WTC11 (cell line): ENCODE results near the gene DNAJB11. TPM values are rescaled to one million over a fixed set of nuclear protein-coding genes. Genes with fewer than 3 reads are reported as not detected.

Source experiments
- ATAC-seq: fragments of 200-7000 bp; cut with Tn5 transposase; 2 replicates; pipeline ENCODE4 v1.10.0; 2021; ENCODE audit warnings: mild to moderate bottlenecking, moderate library complexity
- CTCF ChIA-PET: fragments of 300-600 bp; sonication (Branson Sonifier 250); formaldehyde crosslinking; loops from one replicate; lab custom pipeline; 2021; ENCODE audit warnings: antibody characterized with exemption; lab: Charles Lee
- POLR2A ChIA-PET: fragments of 350-600 bp; sonication (Branson Sonifier 250); formaldehyde crosslinking; loops from one replicate; lab custom pipeline; 2021; ENCODE audit warnings: antibody characterized with exemption; lab: Charles Lee
- DNase-seq: peaks from one replicate; pipeline ENCODE4 v3.0.0; 2021; ENCODE audit warnings: low spot score
- H3K27ac Mint-ChIP-seq: 2 replicates; pipeline ENCODE4 v1.8.0; 2021; ENCODE audit warnings: mixed read lengths
- H3K27me3 Mint-ChIP-seq: 2 replicates; pipeline ENCODE4 v1.8.0; 2021; ENCODE audit warnings: low read depth, mild to moderate bottlenecking, moderate library complexity, mixed read lengths
- H3K36me3 Mint-ChIP-seq: 2 replicates; pipeline ENCODE4 v1.8.0; 2021; ENCODE audit warnings: mixed read lengths
- H3K4me1 Mint-ChIP-seq: 2 replicates; pipeline ENCODE4 v1.8.0; 2022; ENCODE audit warnings: mixed read lengths
- H3K4me3 Mint-ChIP-seq: 2 replicates; pipeline ENCODE4 v1.8.0; 2021; ENCODE audit warnings: mild to moderate bottlenecking, moderate library complexity, mixed read lengths
- H3K9me3 Mint-ChIP-seq: 2 replicates; pipeline ENCODE4 v1.8.0; 2021; ENCODE audit warnings: mixed read lengths
- AR ChIP-seq: fragments of 250-450 bp; sonication (Bioruptor Pico); IDR thresholded peaks from 2 replicates; pipeline ENCODE4 v1.9.0; 2021; ENCODE audit warnings: mild to moderate bottlenecking
- ARID4B ChIP-seq: sonication (generic); formaldehyde crosslinking; IDR thresholded peaks from 2 replicates; pipeline ENCODE4 v1.8.0; 2023; ENCODE audit warnings: missing genetic modification reagents, mild to moderate bottlenecking, borderline replicate concordance
- E2F5 ChIP-seq: sonication (generic); formaldehyde crosslinking; IDR thresholded peaks from 2 replicates; pipeline ENCODE4 v1.8.1; 2022; ENCODE audit warnings: mild to moderate bottlenecking, moderate library complexity, missing genetic modification reagents
- ELF4 ChIP-seq: sonication (generic); formaldehyde crosslinking; IDR thresholded peaks from 2 replicates; pipeline ENCODE4 v1.8.1; 2022; ENCODE audit warnings: low read depth, mild to moderate bottlenecking, moderate library complexity, missing genetic modification reagents
- ESRRA ChIP-seq: sonication (generic); formaldehyde crosslinking; IDR thresholded peaks from 2 replicates; pipeline ENCODE4 v1.8.1; 2022; ENCODE audit warnings: mild to moderate bottlenecking, missing genetic modification reagents, borderline replicate concordance
- ETV6 ChIP-seq: sonication (generic); formaldehyde crosslinking; IDR thresholded peaks from 2 replicates; pipeline ENCODE4 v1.8.1; 2022; ENCODE audit warnings: mild to moderate bottlenecking, missing genetic modification reagents
- FOXK1 ChIP-seq: sonication (generic); formaldehyde crosslinking; IDR thresholded peaks from 2 replicates; pipeline ENCODE4 v1.8.0; 2022; ENCODE audit warnings: mild to moderate bottlenecking, moderate library complexity, missing genetic modification reagents
- FOXP1 ChIP-seq: sonication (generic); formaldehyde crosslinking; IDR thresholded peaks from 2 replicates; pipeline ENCODE4 v1.8.0; 2022; ENCODE audit warnings: missing genetic modification reagents, mild to moderate bottlenecking, moderate library complexity, borderline replicate concordance
- FOXP4 ChIP-seq: sonication (generic); formaldehyde crosslinking; IDR thresholded peaks from 2 replicates; pipeline ENCODE4 v1.8.0; 2022; ENCODE audit warnings: mild to moderate bottlenecking, missing genetic modification reagents
- GABPB1 ChIP-seq: sonication (generic); formaldehyde crosslinking; IDR thresholded peaks from 2 replicates; pipeline ENCODE4 v1.8.1; 2023; ENCODE audit warnings: mild to moderate bottlenecking, missing genetic modification reagents
- HMGXB4 ChIP-seq: sonication (generic); formaldehyde crosslinking; IDR thresholded peaks from 2 replicates; pipeline ENCODE4 v1.8.1; 2023; ENCODE audit warnings: mild to moderate bottlenecking, moderate library complexity, missing genetic modification reagents
- IRF2 ChIP-seq: sonication (generic); formaldehyde crosslinking; IDR thresholded peaks from 2 replicates; pipeline ENCODE4 v1.8.0; 2022; ENCODE audit warnings: low read depth, missing genetic modification reagents, borderline replicate concordance
- MYBL2 ChIP-seq: sonication (generic); formaldehyde crosslinking; IDR thresholded peaks from 2 replicates; pipeline ENCODE4 v1.8.1; 2023; ENCODE audit warnings: mild to moderate bottlenecking, moderate library complexity, missing genetic modification reagents
- NFE2L1 ChIP-seq: sonication (generic); formaldehyde crosslinking; IDR thresholded peaks from 2 replicates; pipeline ENCODE4 v1.8.1; 2023; ENCODE audit warnings: missing genetic modification reagents
- NFYB ChIP-seq: sonication (generic); formaldehyde crosslinking; conservative IDR thresholded peaks from 2 replicates; pipeline ENCODE4 v1.8.0; 2022; ENCODE audit warnings: low read depth, missing genetic modification reagents
- NR3C1 ChIP-seq: sonication (generic); formaldehyde crosslinking; conservative IDR thresholded peaks from 2 replicates; pipeline ENCODE4 v1.8.1; 2023; ENCODE audit warnings: low read depth, mild to moderate bottlenecking, missing genetic modification reagents
- PREB ChIP-seq: sonication (generic); formaldehyde crosslinking; IDR thresholded peaks from 2 replicates; pipeline ENCODE4 v1.8.1; 2022; ENCODE audit warnings: mild to moderate bottlenecking, missing genetic modification reagents, moderate library complexity, borderline replicate concordance
- PRRX2 ChIP-seq: fragments of 250-450 bp; sonication (Bioruptor Pico); IDR thresholded peaks from 2 replicates; pipeline ENCODE4 v1.8.0; 2021; ENCODE audit warnings: mild to moderate bottlenecking
- SMAD4 ChIP-seq: sonication (generic); formaldehyde crosslinking; IDR thresholded peaks from 2 replicates; pipeline ENCODE4 v1.8.0; 2022; ENCODE audit warnings: mild to moderate bottlenecking, missing genetic modification reagents
- TEAD1 ChIP-seq: sonication (generic); formaldehyde crosslinking; IDR thresholded peaks from 2 replicates; pipeline ENCODE4 v1.8.0; 2022; ENCODE audit warnings: mild to moderate bottlenecking, missing genetic modification reagents
- USF2 ChIP-seq: sonication (generic); formaldehyde crosslinking; IDR thresholded peaks from 2 replicates; pipeline ENCODE4 v1.8.1; 2023; ENCODE audit warnings: mild to moderate bottlenecking, missing genetic modification reagents, moderate library complexity
- ZNF232 ChIP-seq: sonication (generic); formaldehyde crosslinking; IDR thresholded peaks from 2 replicates; pipeline ENCODE4 v1.8.0; 2022; ENCODE audit warnings: mild to moderate bottlenecking, missing genetic modification reagents
- total RNA-seq: library from RNA; stranded (reverse); gene quantifications from 3 replicates; pipeline ENCODE4 v1.2.3, GENCODE V29; 2021

The DNAJB11 gene
- total RNA-seq, 1 experiment from 2014 or later: 56.3 TPM

GRCh38 chr3:186567072-186567921 lies 3.2 kb upstream of the DNAJB11 start, which contains the start of gene TBCCD1:
TBCCD1 (minus strand) TSS chr3:186567339; CDS start chr3:186564329, 3,010 bp downstream.
- peak; percentile 94 for DNase-seq
- Mint-ChIP-seq H3K27me3 (no peaks in the 10 kb centered on the region), H3K9me3 (no peaks in the 10 kb centered on the region), H3K27ac (peak within 1 kb of the TSS; percentile 91), H3K4me1 (peaks cover 31% of the 10 kb centered on the region), H3K4me3 (peak within 1 kb of the TSS; percentile 88), H3K36me3 (no peaks in the 10 kb centered on the region)
- ChIA-PET POLR2A (interaction anchor here (0.9 kb wide), 1 partner anchor 459 kb away, joined by 3 read pairs; no protein-coding TSS in a partner anchor), CTCF (interaction anchor here (1.3 to 3.4 kb wide), 2 partner anchors 27 to 47 kb away, joined by 5 to 15 read pairs; no protein-coding TSS in a partner anchor)
- ATAC-seq: peak; percentile 62
- TF ChIP-seq AR: no peak
- no peak for TF ChIP-seq USF2
- TF ChIP-seq MYBL2: no peak
- TF ChIP-seq NR3C1 (CRISPR knock-in tag): 0 out of 2 replicates have a peak, but pooled peaks have one; percentile 70
- no peak for TF ChIP-seq ESRRA (CRISPR knock-in tag)
- TF ChIP-seq PREB (CRISPR knock-in tag): no peak
- TF ChIP-seq ELF4 (CRISPR knock-in tag): 0 out of 2 replicates have a peak, but pooled peaks have one; percentile 31
- TF ChIP-seq HMGXB4: peak; percentile 61; the same call in 1 of the 2 replicates
- TF ChIP-seq NFE2L1 (CRISPR knock-in tag): 0 out of 2 replicates have a peak, but pooled peaks have one; percentile 48
- peak; percentile 40; the same call in 1 of the 2 replicates for TF ChIP-seq ARID4B
- peak; percentile 66 for TF ChIP-seq FOXK1 (CRISPR knock-in tag)
- peak; percentile 83 for TF ChIP-seq FOXP4
- no peak for TF ChIP-seq IRF2 (CRISPR knock-in tag)
- peak; percentile 36; the same call in 1 of the 2 replicates for TF ChIP-seq NFYB (CRISPR knock-in tag)
- TF ChIP-seq ETV6 (CRISPR knock-in tag): peak; percentile 65
- TF ChIP-seq SMAD4 (CRISPR knock-in tag): no peak
- TF ChIP-seq PRRX2 (CRISPR knock-in tag): 0 out of 2 replicates have a peak, but pooled peaks have one; percentile 41
- peak; percentile 41 for TF ChIP-seq GABPB1 (CRISPR knock-in tag)
- peak; percentile 60 for TF ChIP-seq TEAD1
- TF ChIP-seq E2F5 (CRISPR knock-in tag): peak; percentile 93
- peak; percentile 96 for TF ChIP-seq FOXP1 (CRISPR knock-in tag)
- TF ChIP-seq ZNF232 (CRISPR knock-in tag): no peak
